ENCODE measurements around the gene DNAH6. TPM values are rescaled to one million over a fixed set of nuclear protein-coding genes. Genes with fewer than 3 reads are reported as not detected.
"Not testable (repeated sequence)": the region's sequence is repeated elsewhere in the genome, so short reads cannot be mapped to it uniquely, and the experiment has no call there.

Gene DNAH6
- total and polyA plus RNA-seq, 2 experiments from 2014 or later: 0.11 TPM; not detected in 1

DNA sequence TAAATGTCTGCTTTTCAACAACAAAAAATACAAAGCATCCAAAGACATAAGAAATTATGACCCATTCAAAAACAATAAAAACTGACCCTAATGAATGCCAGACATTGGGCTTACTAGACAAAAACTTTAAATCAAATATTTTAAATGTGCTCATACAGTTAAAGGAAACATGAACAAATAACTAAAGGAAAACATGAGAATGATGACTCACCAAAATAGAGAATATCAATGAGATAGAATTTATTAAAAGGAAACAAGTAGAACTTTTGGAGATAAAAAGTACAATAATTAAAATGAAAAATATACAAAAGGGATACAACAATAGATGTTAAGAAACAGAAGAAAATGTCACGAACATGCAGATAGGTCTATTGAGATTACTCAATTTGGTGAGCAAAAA, 254.0 kb downstream of the DNAH6 start:
- no peak for DNase-seq
- TF ChIP-seq EZH2phosphoT487 (IDR thresholded peaks at IDR 0.05; ENCODE audit: insufficient read depth, low read depth): no peak
- no peak for TF ChIP-seq EZH2 (IDR thresholded peaks at IDR 0.05; ENCODE audit: insufficient read depth, poor library complexity, severe bottlenecking)
- WGBS, 2 experiments (ENCODE audit: low coverage in 1 of 2, low lambda C conversion rate in 2 of 2, missing lambda C conversion rate in 2 of 2): 37 to 59% methylated on average over 1 of the region's 1 CpG

GRCh38 chr2:84771251-84771650, 255.0 kb downstream of the DNAH6 start:
- Histone ChIP-seq H3K27ac (no peak overlapping the region), H4K20me1 (ENCODE audit: insufficient read depth) (no peaks in the 10 kb centered on the region), H3K4me1 (ENCODE audit: insufficient read depth) (no peaks in the 10 kb centered on the region), H3K9me2 (ENCODE audit: insufficient read depth) (no peaks in the 10 kb centered on the region), H3K27me3 (replicated peaks; ENCODE audit: insufficient read depth) (no peaks in the 10 kb centered on the region), H3K36me3 (ENCODE audit: low read depth) (no peaks in the 10 kb centered on the region), H2AFZ (no peak overlapping the region), H3K9ac (no peak overlapping the region), H3K79me2 (ENCODE audit: insufficient read depth) (no peaks in the 10 kb centered on the region), H3F3A (ENCODE audit: insufficient read depth) (no peaks in the 10 kb centered on the region), H3K4me2 (ENCODE audit: unreplicated experiment) (no peak overlapping the region), H3K4me3 (no peak overlapping the region), H3K9me3 (ENCODE audit: low read depth) (no peaks in the 10 kb centered on the region)
- in situ Hi-C loops (cut with MboI): no loop called here
- TF ChIP-seq EZH2phosphoT487 (IDR thresholded peaks at IDR 0.05; ENCODE audit: insufficient read depth, low read depth) (no peak), EZH2 (IDR thresholded peaks at IDR 0.05; ENCODE audit: insufficient read depth, poor library complexity, severe bottlenecking) (no peak)
- DNase-seq: no peak
- WGBS, 2 experiments (ENCODE audit: low coverage in 1 of 2, low lambda C conversion rate in 2 of 2, missing lambda C conversion rate in 2 of 2): 37 to 57% methylated on average over 1 of the region's 1 CpG

More for the DNA sequence above, 254.0 kb downstream of the DNAH6 start:
- no peaks in the 10 kb centered on the region for H3F3A ChIP-seq (ENCODE audit: insufficient read depth)
- no peaks in the 10 kb centered on the region for H3K27me3 ChIP-seq (replicated peaks; ENCODE audit: insufficient read depth)
- H3K27ac ChIP-seq: no peak overlapping the region
- H3K79me2 ChIP-seq (ENCODE audit: insufficient read depth): no peaks in the 10 kb centered on the region
- H3K36me3 ChIP-seq (ENCODE audit: low read depth): no peaks in the 10 kb centered on the region
- in situ Hi-C loops (cut with MboI): no loop called here
- no peak overlapping the region for H2AFZ ChIP-seq
- no peaks in the 10 kb centered on the region for H3K9me3 ChIP-seq (ENCODE audit: low read depth)
- H3K4me1 ChIP-seq (ENCODE audit: insufficient read depth): no peaks in the 10 kb centered on the region
- H3K9me2 ChIP-seq (ENCODE audit: insufficient read depth): no peaks in the 10 kb centered on the region
- no peak overlapping the region for H3K4me3 ChIP-seq
- H3K4me2 ChIP-seq (ENCODE audit: unreplicated experiment): no peak overlapping the region
- no peaks in the 10 kb centered on the region for H4K20me1 ChIP-seq (ENCODE audit: insufficient read depth)
- no peak overlapping the region for H3K9ac ChIP-seq

- H4K20me1 ChIP-seq (ENCODE audit: insufficient read depth); H3K27ac ChIP-seq; H3K36me3 ChIP-seq (ENCODE audit: low read depth); H3K4me2 ChIP-seq (ENCODE audit: unreplicated experiment); H3K4me3 ChIP-seq; H3K9me3 ChIP-seq (ENCODE audit: low read depth); H3K9ac ChIP-seq; in situ Hi-C loops (cut with MboI); H3K4me1 ChIP-seq (ENCODE audit: insufficient read depth); H3F3A ChIP-seq (ENCODE audit: insufficient read depth); H3K27me3 ChIP-seq (replicated peaks; ENCODE audit: insufficient read depth); DNase-seq; H3K9me2 ChIP-seq (ENCODE audit: insufficient read depth); H2AFZ ChIP-seq; H3K79me2 ChIP-seq (ENCODE audit: insufficient read depth): not testable (repeated sequence)
- 28 to 29% methylated on average over 3 of the region's 3 CpGs for WGBS, 2 experiments (ENCODE audit: low coverage in 1 of 2, low lambda C conversion rate in 2 of 2, missing lambda C conversion rate in 2 of 2)
These were observed 257.3 kb downstream of the DNAH6 start for GRCh38 chr2:84773562-84773961.

DNA sequence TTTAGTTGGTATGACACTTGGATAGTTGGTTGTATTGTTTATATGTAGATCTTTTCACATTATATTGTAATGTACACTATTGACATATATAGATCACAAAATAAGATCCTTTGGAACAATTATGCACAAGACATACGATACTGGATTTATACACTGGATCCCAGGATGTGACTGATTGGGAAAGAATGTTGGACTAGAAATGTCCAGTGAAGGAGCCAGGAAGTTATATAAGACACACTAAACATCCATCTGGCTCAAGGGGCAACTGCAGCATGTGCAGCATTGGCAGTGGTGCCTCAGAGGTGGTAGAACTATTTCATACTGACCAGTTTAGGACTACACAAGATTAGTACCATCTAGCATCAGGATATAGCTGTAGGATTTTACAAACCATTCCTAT, 259.7 kb downstream of the DNAH6 start:
- Histone ChIP-seq H4K20me1 (ENCODE audit: insufficient read depth) (no peaks in the 10 kb centered on the region), H3K27ac (no peak overlapping the region), H3F3A (ENCODE audit: insufficient read depth) (no peaks in the 10 kb centered on the region), H3K36me3 (ENCODE audit: low read depth) (no peaks in the 10 kb centered on the region), H3K4me2 (ENCODE audit: unreplicated experiment) (no peak overlapping the region), H3K79me2 (ENCODE audit: insufficient read depth) (no peaks in the 10 kb centered on the region), H3K9me3 (ENCODE audit: low read depth) (no peaks in the 10 kb centered on the region), H3K9me2 (ENCODE audit: insufficient read depth) (no peaks in the 10 kb centered on the region), H2AFZ (no peak overlapping the region), H3K4me1 (ENCODE audit: insufficient read depth) (no peaks in the 10 kb centered on the region), H3K4me3 (no peak overlapping the region), H3K9ac (no peak overlapping the region), H3K27me3 (replicated peaks; ENCODE audit: insufficient read depth) (peaks cover 3% of the 10 kb centered on the region; the same call in 1 of the 2 replicates)
- TF ChIP-seq EZH2 (IDR thresholded peaks at IDR 0.05; ENCODE audit: insufficient read depth, poor library complexity, severe bottlenecking) (no peak), EZH2phosphoT487 (IDR thresholded peaks at IDR 0.05; ENCODE audit: insufficient read depth, low read depth) (no peak)
- 40 to 44% methylated on average over 1 of the region's 1 CpG for WGBS, 2 experiments (ENCODE audit: low coverage in 1 of 2, low lambda C conversion rate in 2 of 2, missing lambda C conversion rate in 2 of 2)
- no peak for DNase-seq
- in situ Hi-C loops (cut with MboI): no loop called here

Measured in GM23248 (cell line).